Naive thymus-derived CD4-positive, alpha-beta T cell (primary cell): ENCODE measurements around the gene KCNK7. TPM values are rescaled to one million over a fixed set of nuclear protein-coding genes. Genes with fewer than 3 reads are reported as not detected.

ENCODE experiments used
- microRNA-seq: library from miRNA; unstranded; fragments of <30 nt; microRNA quantifications from one replicate; pipeline ENCODE4 v1.2.0, GENCODE V29; 2022; ENCODE audit warnings: borderline microRNAs expressed
- polyA plus RNA-seq, 2 donors: library from polyadenylated mRNA; unstranded; fragments of 300-500 nt; fragmentation: Illumina TruSeq; gene quantifications; one replicate each; pipeline ENCODE4 v1.2.3, GENCODE V29; 2021
- total RNA-seq, 6 experiments: library from RNA in 5 of 6; stranded (reverse) in 5 of 6; gene quantifications; 1 replicate in 5 of 6; 2 replicates in 1 of 6; pipeline ENCODE4 v1.2.3 and lab custom pipeline; 2021 to 2026

Gene KCNK7
- total and polyA plus RNA-seq, 7 experiments from 2014 or later = 0.25 to 9.2 (median 3.8) TPM; not detected in 1

Small RNA genes within 50 kb of the gene (microRNA-seq; reads per million reads assigned to microRNA genes)
- gene MIR4690 = not detected

Other genes with a start within 250 kb of the KCNK7 start
- gene TIGD3, start 241.0 kb downstream of the KCNK7 start, total RNA-seq = 1 to 10 TPM in 4 of 5 experiments, under 1 TPM in 1; 0.39 to 2.0 (median 1.6) TPM
- gene TIGD3, start 241.0 kb downstream of the KCNK7 start, polyA plus RNA-seq = under 1 TPM; 0.45 to 0.75 TPM
- gene SLC25A45, start 213.2 kb downstream of the KCNK7 start, total RNA-seq = 10 to 100 TPM; 20.2 to 90.6 (median 34.1) TPM
- gene SLC25A45, start 213.2 kb downstream of the KCNK7 start, polyA plus RNA-seq = 10 to 100 TPM; 12.3 to 21.3 TPM
- gene FRMD8, start 209.2 kb downstream of the KCNK7 start, total RNA-seq = 10 to 100 TPM; 28.9 to 66.8 (median 44.7) TPM
- 10 to 100 TPM; 39.3 to 55.8 TPM for gene FRMD8, start 209.2 kb downstream of the KCNK7 start, polyA plus RNA-seq
- gene NEAT1, start 173.0 kb downstream of the KCNK7 start, total RNA-seq = 1,000 to 10,000 TPM in 1 of 5 experiments, 100 to 1,000 TPM in 4; 358 to 1,454 (median 414) TPM
- gene NEAT1, start 173.0 kb downstream of the KCNK7 start, polyA plus RNA-seq = 1 to 10 TPM; 2.5 to 2.6 TPM
- gene MALAT1, start 96.8 kb downstream of the KCNK7 start, total RNA-seq = over 10,000 TPM in 4 of 5 experiments, 1,000 to 10,000 TPM in 1; 8,375 to 32,234 (median 31,408) TPM
- gene MALAT1, start 96.8 kb downstream of the KCNK7 start, polyA plus RNA-seq = 1,000 to 10,000 TPM in 1 of 2 donors, 100 to 1,000 TPM in 1; 734 to 5,106 TPM
- 10 to 100 TPM; 63.2 to 79.8 (median 70.4) TPM for gene SCYL1, start 70.7 kb downstream of the KCNK7 start, total RNA-seq
- 10 to 100 TPM; 27.0 to 69.1 TPM for gene SCYL1, start 70.7 kb downstream of the KCNK7 start, polyA plus RNA-seq
- gene LTBP3, start 37.4 kb downstream of the KCNK7 start, total RNA-seq = 100 to 1,000 TPM in 4 of 5 experiments, 10 to 100 TPM in 1; 91.4 to 288 (median 280) TPM
- gene LTBP3, start 37.4 kb downstream of the KCNK7 start, polyA plus RNA-seq = 10 to 100 TPM; 18.7 to 41.2 TPM
- gene ZNRD2, start 25.3 kb downstream of the KCNK7 start, total RNA-seq = 10 to 100 TPM; 29.1 to 40.9 (median 32.9) TPM
- gene ZNRD2, start 25.3 kb downstream of the KCNK7 start, polyA plus RNA-seq = 10 to 100 TPM; 82.6 to 86.0 TPM
- 10 to 100 TPM; 33.0 to 59.7 (median 45.3) TPM for gene FAM89B, start 23.3 kb downstream of the KCNK7 start, total RNA-seq
- 100 to 1,000 TPM in 1 of 2 donors, 10 to 100 TPM in 1; 87.7 to 115 TPM for gene FAM89B, start 23.3 kb downstream of the KCNK7 start, polyA plus RNA-seq
- 100 to 1,000 TPM; 108 to 207 (median 128) TPM for gene EHBP1L1, start 19.7 kb downstream of the KCNK7 start, total RNA-seq
- gene EHBP1L1, start 19.7 kb downstream of the KCNK7 start, polyA plus RNA-seq = 10 to 100 TPM; 12.3 to 14.2 TPM
- gene MAP3K11, start 18.4 kb upstream of the KCNK7 start, total RNA-seq = 10 to 100 TPM; 63.3 to 91.1 (median 88.2) TPM
- 10 to 100 TPM; 12.1 to 21.6 TPM for gene MAP3K11, start 18.4 kb upstream of the KCNK7 start, polyA plus RNA-seq
- 10 to 100 TPM; 50.4 to 64.9 (median 56.6) TPM for gene PCNX3, start 20.0 kb upstream of the KCNK7 start, total RNA-seq
- 1 to 10 TPM; 2.2 to 7.9 TPM for gene PCNX3, start 20.0 kb upstream of the KCNK7 start, polyA plus RNA-seq
- 100 to 1,000 TPM; 145 to 249 (median 198) TPM for gene SIPA1, start 42.3 kb upstream of the KCNK7 start, total RNA-seq
- 100 to 1,000 TPM in 1 of 2 donors, 10 to 100 TPM in 1; 90.3 to 184 TPM for gene SIPA1, start 42.3 kb upstream of the KCNK7 start, polyA plus RNA-seq
- gene RELA, start 67.1 kb upstream of the KCNK7 start, total RNA-seq = 100 to 1,000 TPM; 106 to 303 (median 165) TPM
- gene RELA, start 67.1 kb upstream of the KCNK7 start, polyA plus RNA-seq = 10 to 100 TPM; 54.6 to 73.0 TPM
- 100 to 1,000 TPM in 4 of 5 experiments, 10 to 100 TPM in 1; 68.6 to 133 (median 113) TPM for gene KAT5, start 116.5 kb upstream of the KCNK7 start, total RNA-seq
- gene KAT5, start 116.5 kb upstream of the KCNK7 start, polyA plus RNA-seq = 10 to 100 TPM; 36.8 to 56.8 TPM
- 10 to 100 TPM; 41.8 to 94.0 (median 82.0) TPM for gene RNASEH2C, start 125.0 kb upstream of the KCNK7 start, total RNA-seq
- 10 to 100 TPM; 40.2 to 80.3 TPM for gene RNASEH2C, start 125.0 kb upstream of the KCNK7 start, polyA plus RNA-seq
- gene AP5B1, start 185.2 kb upstream of the KCNK7 start, total RNA-seq = 10 to 100 TPM; 21.5 to 31.0 (median 23.5) TPM
- 10 to 100 TPM in 1 of 2 donors, 1 to 10 TPM in 1; 8.8 to 19.2 TPM for gene AP5B1, start 185.2 kb upstream of the KCNK7 start, polyA plus RNA-seq
- gene OVOL1, start 191.3 kb upstream of the KCNK7 start, total RNA-seq = not detected
- gene OVOL1, start 191.3 kb upstream of the KCNK7 start, polyA plus RNA-seq = not detected
- gene SNX32, start 238.2 kb upstream of the KCNK7 start, total RNA-seq = 1 to 10 TPM in 3 of 5 experiments, under 1 TPM in 2; 0.81 to 2.0 (median 1.1) TPM
- gene SNX32, start 238.2 kb upstream of the KCNK7 start, polyA plus RNA-seq = under 1 TPM; 0.38 to 0.60 TPM